Activated CD8-positive, alpha-beta memory T cell treated with anti-CD3 and anti-CD28 coated beads for 36 hours (primary cell): ENCODE results near the gene RPS6KA6. TPM values are rescaled to one million over a fixed set of nuclear protein-coding genes. Genes with fewer than 3 reads are reported as not detected.

Experiments used
- CTCF ChIA-PET: fragments of 350-600 bp; sonication (Branson Sonifier 250); formaldehyde crosslinking; loops from one replicate; lab custom pipeline; 2021; ENCODE audit warnings: antibody characterized with exemption; lab: Charles Lee
- POLR2A ChIA-PET: fragments of 350-600 bp; sonication (Branson Sonifier 250); formaldehyde crosslinking; loops from one replicate; lab custom pipeline; 2021; ENCODE audit warnings: antibody characterized with exemption; lab: Charles Lee
- total RNA-seq, 2 experiments: library from RNA; stranded (reverse); gene quantifications; one replicate each; pipeline ENCODE4 v1.2.3, GENCODE V29; 2021

RPS6KA6 gene
- under 1 TPM; 0.17 to 0.38 TPM for total RNA-seq

DNA sequence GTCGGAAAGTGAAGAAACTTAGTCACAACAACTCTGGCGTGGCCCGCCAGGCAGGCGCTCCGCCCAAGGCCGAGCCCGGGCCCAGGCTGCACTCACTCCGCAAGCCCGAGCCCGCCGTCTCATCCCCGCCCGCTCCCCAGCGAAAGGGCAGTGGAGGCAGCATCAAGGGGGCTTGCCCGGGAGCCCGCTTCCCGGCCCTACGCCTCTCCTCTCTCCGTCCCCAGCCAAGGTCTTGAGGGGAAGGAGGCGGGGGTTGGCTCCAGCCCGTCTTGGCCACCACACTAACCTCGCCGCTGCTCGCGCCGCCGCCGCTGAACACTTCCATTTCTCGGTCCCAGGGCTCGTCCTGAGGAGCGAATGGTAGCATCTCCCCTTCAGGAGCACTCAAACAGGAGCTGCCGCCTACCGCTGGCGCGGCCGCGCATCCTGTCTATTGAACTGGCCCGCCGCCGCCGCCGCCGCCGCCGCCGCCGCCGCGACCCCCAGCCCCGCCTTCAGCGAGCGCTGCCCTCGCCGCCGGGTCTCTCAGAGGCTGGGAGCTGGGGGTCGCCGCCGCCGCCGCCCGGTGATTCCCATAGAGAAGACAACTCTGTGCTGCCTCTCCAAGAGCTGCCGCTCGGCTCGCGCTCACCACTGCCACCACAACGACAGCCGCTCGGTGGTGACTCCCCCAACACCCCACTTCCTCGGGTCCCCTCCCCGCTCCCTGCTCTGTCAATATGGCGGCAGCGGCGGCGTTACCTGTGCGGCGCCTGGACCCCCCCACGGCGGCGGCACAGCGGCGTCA lies at the start of gene RPS6KA6:
Gene RPS6KA6, minus strand, starts transcription at position 667 of the 787 bp plus-strand sequence. Its CDS starts 300 bp downstream, at position 367.
- CTCF ChIA-PET: no interaction called here
- POLR2A ChIA-PET: no interaction called here

DNA sequence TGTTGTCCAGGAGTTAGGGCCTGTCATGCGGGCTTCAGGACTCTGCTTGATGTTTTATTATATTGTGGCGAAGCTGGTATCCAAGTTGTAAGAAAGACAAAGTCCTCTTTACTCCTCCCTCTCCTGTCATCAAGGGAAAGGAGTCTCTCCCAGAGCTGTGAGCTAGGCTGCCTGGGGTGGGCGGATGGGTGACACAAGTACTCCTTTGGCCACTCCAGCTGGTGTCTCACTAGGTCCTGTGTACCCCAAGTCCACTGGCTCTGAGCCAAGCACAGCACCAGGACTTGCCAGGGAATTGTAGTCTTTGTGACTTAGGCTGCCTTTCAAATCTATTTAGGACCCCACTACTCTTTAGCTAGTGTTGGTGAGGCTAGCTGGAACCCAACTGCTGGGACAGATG lies 36.7 kb upstream of the RPS6KA6 start:
- ChIA-PET CTCF (no interaction called here), POLR2A (no interaction called here)

DNA sequence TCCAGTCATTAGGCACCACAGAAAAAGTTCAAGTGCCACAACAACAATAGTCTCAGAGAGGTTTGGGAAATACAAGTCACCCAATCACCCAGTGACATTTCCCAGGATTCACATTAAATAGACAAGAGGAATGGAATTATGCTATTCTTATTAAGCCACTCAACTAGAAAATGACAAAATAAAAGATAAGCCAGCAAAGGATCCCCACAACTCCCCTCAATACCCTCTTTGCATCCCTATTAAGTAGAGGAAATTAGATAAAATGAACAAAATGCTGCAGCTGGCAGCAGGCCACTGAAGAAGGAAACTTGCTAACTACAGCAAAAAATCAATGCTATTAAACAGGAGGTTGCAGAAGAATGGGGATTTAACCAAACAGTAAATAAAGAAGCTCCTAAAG lies 35.3 kb upstream of the RPS6KA6 start:
- POLR2A ChIA-PET: no interaction called here

DNA sequence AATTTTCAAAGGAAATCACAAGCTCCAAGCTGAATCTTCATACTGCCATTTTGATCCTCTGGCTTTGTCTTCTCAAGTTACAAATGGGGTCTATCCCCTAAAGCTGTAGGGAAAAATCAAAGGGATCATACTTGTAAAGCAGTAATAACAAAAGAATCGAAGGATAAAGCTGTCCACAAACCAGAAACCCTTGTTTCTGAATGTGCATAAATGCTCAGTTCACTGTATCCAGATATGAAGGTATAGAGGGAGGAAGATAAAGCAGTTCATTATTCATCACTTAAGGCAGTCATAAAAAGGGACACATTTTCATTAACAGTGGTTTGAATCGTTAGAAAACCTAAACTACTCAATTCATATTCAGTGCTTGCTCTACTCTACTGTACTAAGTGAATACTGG lies 33.2 kb upstream of the RPS6KA6 start:
- ChIA-PET CTCF (no interaction called here), POLR2A (no interaction called here)

More for the DNA sequence above, 35.3 kb upstream of the RPS6KA6 start:
- CTCF ChIA-PET: no interaction called here

DNA sequence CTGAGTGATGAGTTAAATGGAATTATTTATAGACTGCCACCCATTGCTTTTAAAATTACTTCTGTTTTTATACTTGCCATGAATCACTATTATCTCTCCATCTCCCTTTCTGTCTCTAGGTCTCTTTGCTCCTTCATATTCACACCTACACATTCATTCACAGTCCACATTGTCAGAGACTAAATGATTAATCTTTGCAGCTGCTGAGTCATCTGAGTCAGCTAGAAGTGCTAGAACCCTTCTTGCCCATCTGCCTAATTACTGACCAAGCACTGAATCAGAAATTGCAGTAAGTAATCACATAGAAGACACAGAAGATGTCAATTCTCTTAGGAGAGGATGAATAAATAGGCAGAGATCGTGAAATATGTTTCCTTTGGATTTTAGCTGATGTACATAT lies 31.6 kb upstream of the RPS6KA6 start:
- ChIA-PET CTCF (no interaction called here), POLR2A (no interaction called here)

DNA sequence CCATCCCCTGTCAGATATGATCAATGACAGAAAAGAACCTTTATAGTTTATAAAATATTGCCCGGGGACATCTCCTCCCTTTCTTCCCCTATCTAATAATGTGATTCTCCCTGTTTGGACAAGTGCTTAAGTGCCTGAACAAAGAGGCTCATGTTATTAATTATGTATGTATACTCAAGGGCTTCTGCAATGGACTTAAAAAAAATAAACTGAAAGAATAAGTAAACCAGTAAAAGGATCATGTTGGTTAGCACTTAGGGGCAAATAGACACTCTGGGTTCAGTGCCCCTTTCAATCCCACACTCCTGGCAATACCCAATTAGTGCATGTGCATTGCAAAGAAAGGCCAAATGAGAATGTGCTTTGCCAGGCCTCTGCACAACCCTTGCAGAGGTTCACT lies 30.7 kb upstream of the RPS6KA6 start:
- ChIA-PET CTCF (no interaction called here), POLR2A (no interaction called here)

DNA sequence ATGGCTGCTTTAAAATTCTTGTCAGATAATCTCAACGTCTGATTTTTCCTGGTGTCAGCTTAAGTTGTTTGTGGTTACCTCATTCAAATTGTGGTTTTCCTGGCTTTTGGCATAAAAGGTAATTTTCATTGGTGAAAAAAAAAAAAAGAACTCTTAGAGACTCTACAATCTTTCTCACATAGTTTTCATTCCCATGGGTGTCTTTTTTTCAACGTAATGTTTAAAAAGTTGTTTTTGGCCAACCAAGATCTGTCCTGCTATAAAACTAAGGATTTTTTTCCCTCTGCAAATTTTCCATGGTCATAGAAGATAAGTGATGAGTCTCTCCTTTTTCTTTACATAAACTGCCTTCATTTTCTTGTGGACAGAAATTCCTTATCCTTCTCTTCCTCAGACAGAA lies 28.9 kb upstream of the RPS6KA6 start:
- ChIA-PET CTCF (no interaction called here), POLR2A (no interaction called here)

DNA sequence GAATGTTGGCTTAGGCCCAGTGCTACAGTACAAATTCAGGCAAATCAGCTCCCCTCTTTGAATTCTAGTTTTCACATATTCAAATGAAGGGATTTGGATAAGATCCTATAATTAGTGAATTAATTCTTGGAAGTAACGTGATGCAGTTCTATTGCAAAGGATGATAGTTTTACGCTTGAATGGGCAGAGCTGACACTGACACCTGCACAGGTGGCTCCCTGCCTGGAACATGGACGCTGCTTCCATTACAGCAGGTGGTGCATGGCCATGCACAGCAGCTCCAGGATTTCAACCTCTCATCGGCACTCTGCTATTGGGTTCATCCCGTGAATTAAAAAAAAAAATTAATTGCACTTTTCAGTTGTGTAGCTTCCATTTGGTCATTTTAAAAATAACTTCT lies 28.4 kb upstream of the RPS6KA6 start:
- CTCF ChIA-PET: no interaction called here
- POLR2A ChIA-PET: no interaction called here

DNA sequence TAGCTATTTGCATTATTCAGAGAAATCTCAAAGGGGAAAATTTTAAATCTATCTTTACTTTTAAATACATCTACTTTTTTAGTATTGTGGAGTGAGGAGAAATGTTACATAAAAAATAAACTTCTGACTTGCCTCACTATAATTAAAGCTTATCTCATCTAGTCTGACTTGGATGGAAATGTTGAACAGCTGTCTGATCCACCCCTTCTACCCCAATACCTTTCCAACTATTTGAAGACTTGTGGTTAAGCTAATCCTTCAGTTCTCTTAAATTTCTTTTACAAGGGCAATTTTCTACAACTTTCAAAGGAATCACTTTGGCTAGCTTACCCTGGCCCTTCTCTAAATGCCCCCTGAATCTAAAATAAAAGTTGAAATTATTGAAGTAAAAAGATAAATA lies 17.3 kb upstream of the RPS6KA6 start:
- ChIA-PET POLR2A (no interaction called here), CTCF (no interaction called here)

DNA sequence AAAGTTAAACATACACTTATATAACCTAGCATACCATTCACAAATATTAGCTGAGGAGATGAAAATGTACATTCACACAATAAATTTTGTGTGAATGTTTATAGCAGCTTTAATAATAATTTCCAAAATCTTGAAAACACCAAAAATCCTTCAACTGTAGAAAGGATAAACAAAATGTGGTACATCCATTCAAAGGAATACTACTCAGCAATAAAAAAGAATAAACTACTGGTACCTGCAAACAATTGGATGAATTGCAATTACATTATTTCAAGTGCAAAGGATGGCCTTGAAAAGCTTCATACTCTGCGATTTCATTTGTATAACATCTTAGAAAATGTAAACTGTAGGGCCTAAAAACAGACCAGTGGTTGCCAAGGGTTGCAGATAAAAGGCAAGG lies 11.7 kb upstream of the RPS6KA6 start:
- POLR2A ChIA-PET: no interaction called here

DNA sequence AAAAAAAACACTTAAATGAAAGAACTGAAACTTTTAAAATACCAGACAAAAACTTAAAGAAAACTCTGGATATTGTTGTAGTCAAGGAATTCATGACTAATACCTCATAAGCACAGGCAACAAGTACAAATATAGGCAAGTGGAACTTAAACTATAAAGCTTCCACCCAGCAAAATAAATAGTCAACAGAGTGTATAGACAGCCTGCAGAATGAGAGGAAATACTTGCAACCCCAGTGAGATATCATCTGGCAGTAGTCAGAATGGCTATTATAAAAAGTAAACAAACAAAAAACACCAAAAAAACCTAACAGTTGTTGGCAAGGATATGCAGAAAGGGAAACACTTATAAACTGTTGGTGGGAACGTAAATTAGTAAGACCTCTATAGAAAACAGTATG lies 9.6 kb upstream of the RPS6KA6 start:
- CTCF ChIA-PET: no interaction called here

More for the DNA sequence above, 11.7 kb upstream of the RPS6KA6 start:
- CTCF ChIA-PET: no interaction called here

DNA sequence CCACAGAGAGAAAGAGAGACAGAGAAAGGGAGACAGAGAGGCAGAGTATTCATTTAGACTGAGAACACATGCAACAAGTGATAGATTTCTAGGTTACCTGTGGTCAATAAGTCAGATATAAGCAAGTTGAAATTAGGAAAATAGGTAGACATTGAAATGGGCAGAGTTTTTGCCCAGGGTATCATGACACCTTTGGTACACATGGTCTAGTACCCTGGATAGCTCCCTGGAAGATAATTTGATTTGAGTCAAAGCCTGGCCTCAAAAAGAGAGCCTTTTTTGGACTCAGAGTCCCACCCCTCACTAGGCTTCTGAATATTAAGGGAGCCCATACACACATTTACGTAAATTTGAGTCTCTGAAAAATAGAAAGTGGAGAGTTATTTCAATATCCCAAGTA lies 4.0 kb upstream of the RPS6KA6 start:
- CTCF ChIA-PET: no interaction called here

More for the DNA sequence above, 9.6 kb upstream of the RPS6KA6 start:
- POLR2A ChIA-PET: no interaction called here

DNA sequence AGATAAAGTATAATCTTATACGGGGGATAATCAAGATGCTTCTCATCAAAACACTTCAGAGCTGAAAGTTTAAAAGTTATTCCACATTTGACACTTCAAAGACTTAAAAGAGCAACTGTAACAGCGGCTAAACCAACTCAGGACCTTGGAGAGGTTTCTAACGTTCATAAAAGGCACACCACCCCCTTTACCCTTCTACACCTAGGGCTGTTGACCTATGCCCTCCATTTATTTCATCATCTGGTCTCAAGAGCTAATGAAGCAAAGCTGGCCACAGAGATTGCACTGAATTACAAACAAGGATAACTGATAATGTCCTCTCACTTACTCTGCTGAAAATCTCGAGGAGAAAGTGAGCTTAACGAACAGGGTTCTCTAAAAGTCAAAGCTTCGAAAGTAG lies 1.1 kb upstream of the RPS6KA6 start:
- CTCF ChIA-PET: no interaction called here
- POLR2A ChIA-PET: no interaction called here

More for the DNA sequence above, 4.0 kb upstream of the RPS6KA6 start:
- POLR2A ChIA-PET: no interaction called here

DNA sequence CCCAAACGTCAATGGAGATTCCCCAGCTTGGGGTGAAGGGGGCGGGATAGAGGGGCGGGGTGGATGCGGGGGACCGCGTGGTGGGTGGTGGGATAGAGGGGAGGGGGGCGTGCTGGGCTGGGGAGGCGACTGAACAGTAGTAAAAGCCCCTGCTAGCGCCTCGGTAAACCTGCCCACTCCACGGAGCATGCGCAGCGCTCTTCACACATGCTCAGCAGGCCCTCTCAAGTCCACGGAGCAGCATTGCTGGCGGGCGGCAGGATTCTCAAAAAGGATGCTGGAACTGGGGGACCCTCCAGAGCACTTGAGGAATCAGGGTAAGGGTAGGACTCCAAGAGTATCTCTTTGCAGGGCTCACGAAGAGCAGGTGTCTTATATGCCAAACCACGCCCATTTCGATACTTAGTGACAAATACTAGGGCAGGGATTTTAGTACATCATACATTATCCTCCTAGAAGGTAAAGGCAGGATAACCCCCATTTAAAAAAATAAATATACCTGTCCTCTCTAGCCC lies 378 bp upstream of the RPS6KA6 start:
- ChIA-PET CTCF (no interaction called here), POLR2A (no interaction called here)

DNA sequence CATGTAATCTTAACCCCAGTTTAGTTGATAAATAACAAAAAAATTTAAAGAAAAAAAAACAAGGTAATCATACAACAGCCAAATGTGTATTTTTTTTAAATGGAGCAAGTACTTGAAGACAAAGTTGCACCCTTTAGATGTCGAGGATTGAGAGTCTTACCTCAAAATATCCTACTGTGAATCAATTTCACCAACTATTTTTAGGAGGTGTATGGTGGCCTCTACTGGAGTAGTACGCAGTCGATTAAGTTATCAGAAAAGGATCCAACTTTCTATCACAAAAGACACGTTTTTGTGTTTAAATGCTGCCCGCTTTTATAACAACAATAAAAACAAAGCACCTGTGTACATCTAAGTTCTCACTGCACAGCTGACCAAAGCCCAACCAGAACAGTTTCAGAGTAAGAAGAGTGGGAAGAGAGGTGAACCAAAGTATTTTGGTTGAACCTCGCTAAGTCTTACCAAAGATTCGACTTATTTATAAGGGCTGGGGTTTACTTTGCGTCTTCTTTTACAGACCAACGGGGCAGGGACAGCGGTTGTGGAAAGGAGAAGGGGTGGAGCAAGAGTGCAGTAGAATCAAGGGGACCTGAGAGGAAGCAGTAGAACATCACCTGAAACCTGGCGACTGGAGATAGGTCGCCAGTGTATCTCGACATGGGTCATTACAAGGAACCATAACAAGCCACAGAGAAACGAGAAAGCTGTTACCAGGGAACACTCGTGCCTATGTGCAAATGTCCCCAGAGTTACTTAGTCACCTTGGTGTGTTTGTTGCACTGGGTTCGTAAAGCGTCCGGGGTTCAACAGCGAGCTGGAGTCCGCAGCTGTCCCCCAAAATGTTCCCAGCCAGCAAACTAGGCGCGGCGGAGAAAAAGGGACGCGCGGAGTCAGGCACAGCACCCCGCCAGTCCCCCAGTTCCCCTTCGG lies 1.1 kb downstream of the RPS6KA6 start:
- CTCF ChIA-PET: no interaction called here
- POLR2A ChIA-PET: no interaction called here

DNA sequence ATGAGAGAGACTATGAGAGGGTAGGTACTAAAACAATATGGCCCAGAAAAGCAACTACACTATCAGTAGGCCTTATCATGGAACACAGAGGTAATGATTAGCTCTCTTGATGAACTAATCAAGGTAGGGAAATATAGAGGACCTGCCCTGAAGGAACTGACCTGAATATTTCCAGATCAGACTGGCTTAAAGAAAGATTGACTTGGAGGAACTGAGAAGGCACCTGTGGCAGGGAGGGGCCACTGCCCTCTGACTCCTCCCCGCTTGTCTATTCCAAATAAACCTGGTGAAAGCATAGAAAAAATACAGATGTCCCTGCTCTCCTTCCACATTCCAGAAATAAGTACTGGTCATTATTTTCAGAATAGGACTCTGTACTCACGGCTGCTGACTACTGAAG lies 5.5 kb downstream of the RPS6KA6 start:
- CTCF ChIA-PET: no interaction called here
- POLR2A ChIA-PET: no interaction called here

DNA sequence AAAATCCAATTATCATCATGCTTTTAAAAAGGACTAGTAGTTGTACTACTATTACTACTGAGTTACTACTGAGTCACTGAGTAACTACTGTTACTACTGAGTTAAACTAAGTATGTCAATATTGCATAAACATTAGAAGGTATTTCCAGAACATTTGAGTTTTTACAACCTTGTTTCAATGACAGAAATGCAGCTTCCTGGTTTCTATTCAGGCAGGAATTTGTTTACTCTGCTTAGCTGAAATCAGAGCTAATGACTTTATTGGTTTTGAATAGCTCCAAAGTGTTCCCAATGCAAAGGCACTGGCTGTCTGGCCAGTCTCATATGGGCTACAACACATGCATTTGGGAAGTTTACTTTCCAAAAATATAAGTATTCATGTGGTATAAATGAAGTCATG lies 12.0 kb downstream of the RPS6KA6 start:
- POLR2A ChIA-PET: no interaction called here
- CTCF ChIA-PET: no interaction called here

DNA sequence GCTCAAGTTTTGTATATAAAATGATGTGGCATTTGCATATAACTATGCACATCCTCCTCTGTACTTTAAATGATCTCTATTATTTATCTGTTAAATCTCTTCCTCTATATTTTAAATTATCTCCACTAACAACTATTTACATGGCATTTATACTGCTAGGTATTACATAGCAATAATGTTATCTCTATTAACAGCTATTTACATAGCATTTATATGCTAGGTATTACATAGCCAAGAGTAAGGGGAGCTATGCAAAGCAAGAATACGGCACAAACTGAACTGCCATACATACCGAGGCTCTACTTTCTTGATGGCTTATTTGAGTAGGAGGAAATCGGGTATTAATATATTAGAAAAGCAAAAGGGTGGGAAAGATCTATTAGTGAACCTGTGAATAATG lies 12.7 kb downstream of the RPS6KA6 start:
- ChIA-PET CTCF (no interaction called here), POLR2A (no interaction called here)

DNA sequence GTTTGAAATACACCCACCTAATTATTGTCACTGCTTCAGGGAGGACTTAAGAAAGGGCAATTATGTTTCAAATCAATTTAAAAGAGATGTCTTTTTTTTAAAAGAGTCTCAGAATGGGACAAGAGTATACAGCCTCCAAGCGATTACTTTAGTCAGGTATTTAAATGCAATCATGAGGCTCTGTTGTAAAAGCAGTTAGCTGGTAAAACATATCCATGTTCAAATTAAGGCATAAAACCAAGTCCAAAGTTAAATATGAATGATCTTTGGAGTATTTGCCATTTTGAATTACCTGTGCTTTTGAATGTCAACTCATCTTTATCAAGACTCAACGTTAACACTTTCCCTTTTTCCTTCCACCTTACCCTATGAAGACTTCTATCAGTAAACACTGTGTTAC lies 13.7 kb downstream of the RPS6KA6 start:
- ChIA-PET POLR2A (no interaction called here), CTCF (no interaction called here)

DNA sequence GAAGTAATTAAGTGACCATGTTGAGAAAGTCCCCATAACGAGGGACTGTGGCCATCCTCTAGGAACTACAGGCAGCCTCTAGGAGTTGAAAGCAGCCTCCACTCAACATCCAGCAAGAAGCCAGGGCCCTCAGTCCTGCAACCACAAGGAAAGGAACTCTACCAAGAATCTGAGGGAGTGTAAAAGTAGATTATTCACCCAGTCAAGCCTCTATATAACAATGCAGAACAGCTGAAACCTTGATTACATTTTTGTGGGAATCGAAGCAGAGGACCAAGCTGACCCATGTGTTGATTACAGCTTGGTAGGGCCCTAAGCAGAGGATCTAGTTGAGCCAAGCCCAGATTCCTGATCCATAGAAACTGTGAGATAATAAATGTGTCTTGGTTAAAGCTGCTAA lies 17.1 kb downstream of the RPS6KA6 start:
- ChIA-PET CTCF (no interaction called here), POLR2A (no interaction called here)

DNA sequence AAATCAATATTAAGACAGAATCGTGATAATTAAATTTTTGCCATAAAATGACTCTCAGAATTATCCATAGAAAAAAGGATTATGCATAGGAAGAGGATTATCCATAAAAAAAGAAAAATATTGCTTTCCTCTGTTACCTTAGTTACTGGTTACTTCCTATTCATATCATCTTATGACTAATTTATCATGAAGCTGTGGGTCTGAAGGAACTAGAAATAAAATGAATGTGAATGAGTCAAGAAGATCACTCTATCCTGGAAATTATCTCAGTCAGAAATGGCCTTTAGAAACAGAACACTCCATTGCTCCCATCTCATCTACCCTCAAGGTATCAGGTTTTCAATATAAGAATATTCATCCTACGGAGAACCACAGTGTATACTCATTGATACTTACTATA lies 19.4 kb downstream of the RPS6KA6 start:
- POLR2A ChIA-PET: no interaction called here
- CTCF ChIA-PET: no interaction called here
